LNCAP (cell line): ENCODE results near the gene PHETA2.

Experiments
- CTCF ChIP-seq: fragments of 450-650 bp; IDR thresholded peaks from 2 replicates; pipeline ENCODE4 v1.5.1; 2017; ENCODE audit warnings: mild to moderate bottlenecking

The PHETA2 gene

GRCh38 chr22:42072606-42073330 lies 1.3 kb upstream of the PHETA2 start:
- no peak for TF ChIP-seq CTCF

- no peak for TF ChIP-seq CTCF
Measured at GRCh38 chr22:42073621-42074041, 417 bp upstream of the PHETA2 start.

- TF ChIP-seq CTCF, result no peak
Measured at GRCh38 chr22:42074846-42075676, 1.0 kb downstream of the PHETA2 start.

GRCh38 chr22:42076764-42077485 lies 2.9 kb downstream of the PHETA2 start:
- no peak for TF ChIP-seq CTCF

- no peak for TF ChIP-seq CTCF
Measured at GRCh38 chr22:42077486-42078125, 3.6 kb downstream of the PHETA2 start.

- no peak for TF ChIP-seq CTCF
Measured at GRCh38 chr22:42078469-42079318, 4.6 kb downstream of the PHETA2 start.
